HG03175 (cell line): Measurements from ENCODE around the gene APIP.

Experiments
- ATAC-seq: cut with Tn5 transposase; IDR thresholded peaks from one replicate; pipeline ENCODE4 v1.9.1; 2021; ENCODE audit warnings: mild to moderate bottlenecking, moderate library complexity; ENCODE audit not compliant: unreplicated experiment

APIP gene

GRCh38 chr11:34844463-34845112, 71.6 kb downstream of the APIP start:
- ATAC-seq: no peak

GRCh38 chr11:34843271-34843670, 72.9 kb downstream of the APIP start:
- ATAC-seq: no peak

GRCh38 chr11:34840736-34841386, 75.3 kb downstream of the APIP start:
- ATAC-seq: peak; percentile 66

- ATAC-seq: no peak
Measured at GRCh38 chr11:34839969-34840368, 76.2 kb downstream of the APIP start.

GRCh38 chr11:34836958-34837856, 79.0 kb downstream of the APIP start:
- no peak for ATAC-seq

- no peak for ATAC-seq
Measured at GRCh38 chr11:34833602-34834001, 82.6 kb downstream of the APIP start.
